ENCODE measurements around the gene INSRR.

GRCh38 chr1:156857532-156857931 is 1.4 kb downstream of the INSRR start:
- TF ChIP-seq, protein P1, sequence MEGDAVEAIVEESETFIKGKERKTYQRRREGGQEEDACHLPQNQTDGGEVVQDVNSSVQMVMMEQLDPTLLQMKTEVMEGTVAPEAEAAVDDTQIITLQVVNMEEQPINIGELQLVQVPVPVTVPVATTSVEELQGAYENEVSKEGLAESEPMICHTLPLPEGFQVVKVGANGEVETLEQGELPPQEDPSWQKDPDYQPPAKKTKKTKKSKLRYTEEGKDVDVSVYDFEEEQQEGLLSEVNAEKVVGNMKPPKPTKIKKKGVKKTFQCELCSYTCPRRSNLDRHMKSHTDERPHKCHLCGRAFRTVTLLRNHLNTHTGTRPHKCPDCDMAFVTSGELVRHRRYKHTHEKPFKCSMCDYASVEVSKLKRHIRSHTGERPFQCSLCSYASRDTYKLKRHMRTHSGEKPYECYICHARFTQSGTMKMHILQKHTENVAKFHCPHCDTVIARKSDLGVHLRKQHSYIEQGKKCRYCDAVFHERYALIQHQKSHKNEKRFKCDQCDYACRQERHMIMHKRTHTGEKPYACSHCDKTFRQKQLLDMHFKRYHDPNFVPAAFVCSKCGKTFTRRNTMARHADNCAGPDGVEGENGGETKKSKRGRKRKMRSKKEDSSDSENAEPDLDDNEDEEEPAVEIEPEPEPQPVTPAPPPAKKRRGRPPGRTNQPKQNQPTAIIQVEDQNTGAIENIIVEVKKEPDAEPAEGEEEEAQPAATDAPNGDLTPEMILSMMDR (IDR thresholded peaks at IDR 0.05) = no peak
- TF ChIP-seq POLR2A (IDR thresholded peaks at IDR 0.05) = no peak
